GM12878 (cell line): ENCODE data around the gene PRMT2. TPM values are rescaled to one million over a fixed set of nuclear protein-coding genes. Genes with fewer than 3 reads are reported as not detected.

Experiments
- ATAC-seq: fragments of 200-7000 bp; cut with Tn5 transposase; 3 replicates; pipeline ENCODE4 v1.9.1; 2020; ENCODE audit warnings: mild to moderate bottlenecking, moderate library complexity
- BruUV-seq: library from RNA; stranded (reverse); fragments of 400-500 nt; replicated peaks from 2 replicates; lab custom pipeline; 2021; lab: Mats Ljungman, UMichigan
- CTCF ChIA-PET: fragments of 300-600 bp; sonication (Branson Sonifier 250); formaldehyde crosslinking; extraction: SDS; loops from one replicate; lab custom pipeline; 2021; ENCODE audit warnings: inconsistent platforms; lab: Yijun Ruan, JAX
- POLR2A ChIA-PET: fragments of 350-600 bp; formaldehyde crosslinking; extraction: SDS; loops from one replicate; lab custom pipeline; 2021; ENCODE audit warnings: inconsistent platforms; lab: Charles Lee
- RAD21 ChIA-PET: fragments of 300-600 bp; sonication (Branson Sonifier 250); formaldehyde crosslinking; loops from one replicate; lab custom pipeline; 2023; ENCODE audit warnings: antibody characterized with exemption; ENCODE audit not compliant: unreplicated experiment; lab: Charles Lee
- SMC1A ChIA-PET: fragments of 300-600 bp; sonication (Branson Sonifier 250); formaldehyde crosslinking; loops from one replicate; lab custom pipeline; 2023; ENCODE audit not compliant: unreplicated experiment, uncharacterized antibody; lab: Charles Lee
- DNase-seq: peaks from one replicate; pipeline ENCODE4 v3.0.0-alpha.2; 2011; ENCODE audit warnings: low read depth, low spot score
- FAIRE-seq: peaks from 3 replicates; lab custom pipeline; 2011; peaks lifted over from hg19 to GRCh38; lab: Jason Lieb, UNC
- H2AFZ ChIP-seq: 2 replicates; pipeline ENCODE4 v1.6.0; 2011; ENCODE audit warnings: low read depth, low read length, control low read depth; ENCODE audit not compliant: control insufficient read depth
- H3K27ac ChIP-seq: 2 replicates; pipeline ENCODE4 v1.5.1; 2011; ENCODE audit warnings: control low read depth; ENCODE audit not compliant: control insufficient read depth, insufficient read depth
- H3K27me3 ChIP-seq, 2 experiments: replicated peaks in 1 of 2; 2 replicates each; pipeline versions ENCODE4 v1.6.0 to v1.6.1; 2011; ENCODE audit warnings: low read length in 1 of 2; ENCODE audit not compliant: control insufficient read depth in 2 of 2, insufficient read depth in 2 of 2
- H3K36me3 ChIP-seq, 2 experiments: 2 replicates each; pipeline ENCODE4 v1.5.1; 2011; ENCODE audit warnings: low read length in 1 of 2; ENCODE audit not compliant: control insufficient read depth in 2 of 2, insufficient read depth in 2 of 2
- H3K4me1 ChIP-seq: 2 replicates; pipeline ENCODE4 v1.6.1; 2011; ENCODE audit warnings: mild to moderate bottlenecking, low read length, moderate library complexity, mixed read lengths; ENCODE audit not compliant: control insufficient read depth, insufficient read depth
- H3K4me2 ChIP-seq: 2 replicates; pipeline ENCODE4 v1.6.0; 2011; ENCODE audit warnings: control low read depth; ENCODE audit not compliant: control insufficient read depth, insufficient read depth
- H3K4me3 ChIP-seq: fragments of 200-600 bp; sonication (generic); 2 replicates; pipeline ENCODE4 v1.5.1; 2016
- H3K79me2 ChIP-seq: 2 replicates; pipeline ENCODE4 v1.6.0; 2011; ENCODE audit warnings: low read length; ENCODE audit not compliant: control insufficient read depth, insufficient read depth
- H3K9ac ChIP-seq: 2 replicates; pipeline ENCODE4 v1.8.0; 2011; ENCODE audit warnings: low read length, control low read depth, mixed read lengths; ENCODE audit not compliant: control insufficient read depth, insufficient read depth
- H3K9me3 ChIP-seq: replicated peaks from 3 replicates; pipeline ENCODE4 v1.5.1; 2011; ENCODE audit warnings: mild to moderate bottlenecking, low read length; ENCODE audit not compliant: control insufficient read depth, insufficient read depth
- H4K20me1 ChIP-seq: 2 replicates; pipeline ENCODE4 v1.6.0; 2011; ENCODE audit not compliant: control insufficient read depth, insufficient read depth
- CBX5 ChIP-seq: sonication (generic); IDR thresholded peaks from 2 replicates; pipeline ENCODE4 v1.6.1; 2016; ENCODE audit warnings: low read depth, moderate library complexity, mild to moderate bottlenecking, inconsistent platforms
- DPF2 ChIP-seq: fragments of 450-650 bp; IDR thresholded peaks from 2 replicates; pipeline ENCODE4 v1.6.1; 2017; ENCODE audit warnings: mild to moderate bottlenecking
- EED ChIP-seq: sonication (generic); IDR thresholded peaks from 2 replicates; pipeline ENCODE4 v1.6.1; 2016; ENCODE audit warnings: antibody characterized with exemption, low read depth
- ETV6 ChIP-seq, 2 experiments: fragments of 450-650 bp in 1 of 2; IDR thresholded peaks in 1 of 2; conservative IDR thresholded peaks in 1 of 2; 2 replicates each; pipeline ENCODE4 v1.6.1; 2014; ENCODE audit warnings: antibody characterized with exemption in 1 of 2, borderline replicate concordance in 1 of 2, low read depth in 1 of 2, mild to moderate bottlenecking in 1 of 2, moderate library complexity in 1 of 2
- FOXM1 ChIP-seq: IDR thresholded peaks from 2 replicates; pipeline ENCODE4 v1.6.1; 2012; ENCODE audit warnings: low read depth, mild to moderate bottlenecking, inconsistent platforms, low read length, moderate library complexity
- HDAC6 ChIP-seq: fragments of 200-600 bp; sonication (generic); IDR thresholded peaks from one replicate; pipeline ENCODE4 v1.8.0; 2017; ENCODE audit warnings: antibody characterized with exemption; ENCODE audit not compliant: unreplicated experiment
- JUND ChIP-seq: IDR thresholded peaks from 2 replicates; pipeline ENCODE4 v1.6.1; 2012; ENCODE audit warnings: low read depth, mild to moderate bottlenecking, low read length, improper control_type of control experiment, moderate library complexity
- MEF2B ChIP-seq: fragments of 450-650 bp; IDR thresholded peaks from 2 replicates; pipeline ENCODE4 v1.6.1; 2018; ENCODE audit warnings: mild to moderate bottlenecking, moderate library complexity; ENCODE audit not compliant: partially characterized antibody, poor library complexity, severe bottlenecking
- NFXL1 ChIP-seq: fragments of 450-650 bp; IDR thresholded peaks from 2 replicates; pipeline ENCODE4 v1.6.1; 2017; ENCODE audit warnings: antibody characterized with exemption, mild to moderate bottlenecking, borderline replicate concordance
- NFYA ChIP-seq: IDR thresholded peaks from 2 replicates; pipeline ENCODE4 v1.6.1; 2011; ENCODE audit warnings: low read depth, mild to moderate bottlenecking, low read length, improper control_type of control experiment, borderline replicate concordance
- STAT1 ChIP-seq: fragments of 450-650 bp; conservative IDR thresholded peaks from 2 replicates; pipeline ENCODE4 v1.6.1; 2014; ENCODE audit warnings: antibody characterized with exemption, mild to moderate bottlenecking
- TAF1 ChIP-seq: IDR thresholded peaks from 2 replicates; pipeline ENCODE4 v1.6.1; 2011; ENCODE audit warnings: mild to moderate bottlenecking, low read depth, low read length, borderline replicate concordance
- TBL1XR1 ChIP-seq: IDR thresholded peaks from 2 replicates; pipeline ENCODE4 v1.6.1; 2012; ENCODE audit warnings: low read depth, low read length, improper control_type of control experiment
- TCF7 ChIP-seq: IDR thresholded peaks from 2 replicates; pipeline ENCODE4 v1.6.1; 2014; ENCODE audit warnings: antibody characterized with exemption, borderline replicate concordance
- ZBTB4 ChIP-seq: fragments of 450-650 bp; formaldehyde crosslinking; IDR thresholded peaks from 2 replicates; pipeline ENCODE4 v1.4.0; 2022; ENCODE audit warnings: mild to moderate bottlenecking, moderate library complexity
- ZNF384 ChIP-seq: IDR thresholded peaks from 2 replicates; pipeline ENCODE4 v1.6.1; 2012; ENCODE audit warnings: low read depth, mild to moderate bottlenecking, low read length, improper control_type of control experiment, borderline replicate concordance
- WGBS: methylation state at CpG from one replicate; pipeline ENCODE4 v1.1.6; 2016; ENCODE audit warnings: low lambda C conversion rate; ENCODE audit not compliant: insufficient replicate concordance, insufficient coverage; ENCODE audit errors: missing lambda C conversion rate; 5-methylcytosine and 5-hydroxymethylcytosine counted together
- in situ Hi-C: fragments of 300-500 bp; cut with MboI; formaldehyde crosslinking; loops from 9 replicates; pipeline ENCODE4 v1.14.3; 2018; ENCODE audit warnings: mixed read lengths
- intact Hi-C: fragments of 100-400 bp; cut with micrococcal nuclease; formaldehyde crosslinking; loops from one replicate; pipeline ENCODE4 v1.14.2; 2022; ENCODE audit not compliant: unreplicated experiment
- polyA plus RNA-seq, 11 experiments: library from polyadenylated mRNA; depleted of rRNA in 4 of 11; unstranded in 6 of 11; stranded (reverse) in 5 of 11; fragments of >200 nt; fragmentation: Nextera tagmentation in 4 of 11; fragmentation: Illumina TruSeq in 1 of 11; extraction: Ambion mirVana in 4 of 11; extraction: Trizol in 1 of 11; gene quantifications; 1 replicate in 1 of 11; 2 replicates in 10 of 11; pipeline versions ENCODE4 v1.2.1 to v1.2.3, GENCODE V29; 2011 to 2016; ENCODE audit warnings: inconsistent platforms in 2 of 11, missing spikeins in 2 of 11, low read depth in 1 of 11
- total RNA-seq, 4 experiments: library from RNA; depleted of rRNA in 3 of 4; stranded (reverse); fragments of >200 nt in 3 of 4; fragmentation: Illumina TruSeq in 1 of 4; extraction: Trizol in 1 of 4; gene quantifications; 2 replicates each; pipeline versions ENCODE4 v1.2.1 to v1.2.3, GENCODE V29; 2013 to 2021
- TF ChIP-seq, protein P1 (sequence below): fragments of 450-650 bp; IDR thresholded peaks from 2 replicates; pipeline ENCODE4 v1.6.1; 2017; ENCODE audit warnings: antibody characterized with exemption, mild to moderate bottlenecking, moderate library complexity

PRMT2 gene
- total and polyA plus RNA-seq, 10 of the 15 experiments (the other 5 are each of a cell fraction or from before 2014, with no cell fraction given) = 16.1 to 48.6 (median 36.2) TPM

DNA sequence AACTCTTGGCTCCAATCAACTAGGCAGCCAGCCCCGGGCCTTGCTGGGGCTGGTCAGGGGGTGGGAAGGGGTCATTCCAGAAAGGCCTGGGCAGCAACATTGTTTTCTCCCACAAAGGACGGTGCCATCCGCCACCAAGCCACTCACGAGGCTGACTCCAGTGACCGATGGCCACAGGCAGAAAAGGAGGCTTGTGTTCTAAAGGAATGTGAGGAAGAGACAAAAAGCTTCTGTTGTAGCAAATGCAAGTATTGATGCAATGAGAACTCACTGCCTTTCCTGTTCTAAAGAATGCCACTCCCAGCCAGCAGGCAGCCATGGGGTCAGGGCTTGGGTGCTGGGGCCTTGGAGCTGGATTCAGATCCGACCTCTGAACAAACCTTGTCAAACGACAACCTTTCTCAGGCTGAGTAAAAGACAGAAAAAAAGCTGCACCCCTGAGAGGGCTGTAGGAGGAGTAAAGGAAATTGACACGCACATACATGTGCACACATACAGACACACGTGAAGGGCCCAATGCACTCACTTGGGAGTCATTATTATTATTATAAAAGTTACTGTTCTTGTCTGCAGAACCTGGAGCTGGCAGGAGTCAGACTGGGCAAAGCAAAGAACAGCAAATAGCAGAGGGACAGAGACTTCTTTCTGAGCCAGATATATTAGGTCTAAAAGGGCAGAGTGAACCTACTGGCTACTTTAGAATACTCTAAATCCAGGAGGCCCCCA is 13.9 kb upstream of the PRMT2 start:
- H4K20me1 ChIP-seq = no peaks in the 10 kb centered on the region
- H3K79me2 ChIP-seq = no peaks in the 10 kb centered on the region
- FAIRE-seq (no peak), ATAC-seq (no peak; the same call in 2 of the 3 replicates), DNase-seq (no peak)
- ChIA-PET POLR2A (interaction anchor here (1.2 kb wide), 1 partner anchor 14 kb away, joined by 4 read pairs; the partner anchor contains the start of gene PRMT2), RAD21 (interaction anchor here (1.0 kb wide), 1 partner anchor 13 kb away, joined by 6 read pairs; no protein-coding TSS in a partner anchor), CTCF (interaction anchor here (0.7 kb wide), 1 partner anchor 118 kb away, joined by 3 read pairs; no protein-coding TSS in a partner anchor), SMC1A (no interaction called here)
- H3K4me2 ChIP-seq = peak overlapping the region; percentile 24; the same call in 1 of the 2 replicates
- no peak overlapping the region for H3K9ac ChIP-seq
- in situ Hi-C loops = no loop called here
- peaks cover 7% of the 10 kb centered on the region for H3K4me1 ChIP-seq
- H3K9me3 ChIP-seq = peaks cover 3% of the 10 kb centered on the region; the same call in 1 of the 3 replicates
- WGBS = 55% methylated on average over 9 of the region's 9 CpGs
- peak overlapping the region; percentile 11 for H3K27ac ChIP-seq
- H3K27me3 ChIP-seq = no peaks in the 10 kb centered on the region; a peak in 1 of 4 replicates
- H3K4me3 ChIP-seq = no peak overlapping the region
- H2AFZ ChIP-seq = no peak overlapping the region
- no TSS peak for BruUV-seq
- no peaks in the 10 kb centered on the region for H3K36me3 ChIP-seq
- intact Hi-C loops = no loop called here
- TF ChIP-seq ZBTB4 = no peak
- no peak for TF ChIP-seq NFYA
- TF ChIP-seq TBL1XR1 = no peak
- TF ChIP-seq ETV6 (conservative IDR thresholded peaks at IDR 0.05 in 1 of 2, IDR thresholded peaks at IDR 0.05 in 1 of 2; ENCODE audit: borderline replicate concordance in 1 of 2, low read depth in 1 of 2) = no peak
- TF ChIP-seq DPF2 = no peak
- TF ChIP-seq STAT1 = no peak
- no peak for TF ChIP-seq TAF1
- no peak for TF ChIP-seq JUND
- no peak for TF ChIP-seq HDAC6
- no peak for TF ChIP-seq FOXM1
- no peak for TF ChIP-seq CBX5
- no peak for TF ChIP-seq EED
- TF ChIP-seq, protein P1, sequence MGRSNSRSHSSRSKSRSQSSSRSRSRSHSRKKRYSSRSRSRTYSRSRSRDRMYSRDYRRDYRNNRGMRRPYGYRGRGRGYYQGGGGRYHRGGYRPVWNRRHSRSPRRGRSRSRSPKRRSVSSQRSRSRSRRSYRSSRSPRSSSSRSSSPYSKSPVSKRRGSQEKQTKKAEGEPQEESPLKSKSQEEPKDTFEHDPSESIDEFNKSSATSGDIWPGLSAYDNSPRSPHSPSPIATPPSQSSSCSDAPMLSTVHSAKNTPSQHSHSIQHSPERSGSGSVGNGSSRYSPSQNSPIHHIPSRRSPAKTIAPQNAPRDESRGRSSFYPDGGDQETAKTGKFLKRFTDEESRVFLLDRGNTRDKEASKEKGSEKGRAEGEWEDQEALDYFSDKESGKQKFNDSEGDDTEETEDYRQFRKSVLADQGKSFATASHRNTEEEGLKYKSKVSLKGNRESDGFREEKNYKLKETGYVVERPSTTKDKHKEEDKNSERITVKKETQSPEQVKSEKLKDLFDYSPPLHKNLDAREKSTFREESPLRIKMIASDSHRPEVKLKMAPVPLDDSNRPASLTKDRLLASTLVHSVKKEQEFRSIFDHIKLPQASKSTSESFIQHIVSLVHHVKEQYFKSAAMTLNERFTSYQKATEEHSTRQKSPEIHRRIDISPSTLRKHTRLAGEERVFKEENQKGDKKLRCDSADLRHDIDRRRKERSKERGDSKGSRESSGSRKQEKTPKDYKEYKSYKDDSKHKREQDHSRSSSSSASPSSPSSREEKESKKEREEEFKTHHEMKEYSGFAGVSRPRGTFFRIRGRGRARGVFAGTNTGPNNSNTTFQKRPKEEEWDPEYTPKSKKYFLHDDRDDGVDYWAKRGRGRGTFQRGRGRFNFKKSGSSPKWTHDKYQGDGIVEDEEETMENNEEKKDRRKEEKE = no peak
- TF ChIP-seq ZNF384 = no peak
- TF ChIP-seq NFXL1 = no peak
- no peak for TF ChIP-seq TCF7
- no peak for TF ChIP-seq MEF2B
